Gastrocnemius medialis (tissue), 4 donors: ENCODE data around the gene MROH2A.

Source experiments
- CTCF ChIP-seq, 5 experiments: fragments of 450-650 bp in 3 of 5; fragments of 200-600 bp in 2 of 5; sonication (generic) in 2 of 5; IDR thresholded peaks in 4 of 5; conservative IDR thresholded peaks in 1 of 5; 1 replicate in 4 of 5; 2 replicates in 1 of 5; pipeline ENCODE4 v1.5.1; 2016 to 2019; ENCODE audit warnings: antibody characterized with exemption in 5 of 5, mild to moderate bottlenecking in 3 of 5, moderate library complexity in 3 of 5
- POLR2A ChIP-seq, 2 donors: fragments of 450-650 bp; IDR thresholded peaks; one replicate each; pipeline ENCODE4 v1.6.1; 2017; ENCODE audit warnings: antibody characterized with exemption in 2 of 2, mild to moderate bottlenecking in 2 of 2, moderate library complexity in 2 of 2

GRCh38 chr2:233791883-233792329 lies 13.8 kb downstream of the MROH2A start:
- no peak for TF ChIP-seq CTCF (IDR thresholded peaks at IDR 0.05 in 4 of 5, conservative IDR thresholded peaks at IDR 0.05 in 1 of 5)
- TF ChIP-seq POLR2A (IDR thresholded peaks at IDR 0.05): no peak
